Breast epithelium (tissue), 4 donors: ENCODE measurements around the gene USH1C. TPM values are rescaled to one million over a fixed set of nuclear protein-coding genes. Genes with fewer than 3 reads are reported as not detected.
A peak's percentile ranks its signal among the peaks of the same experiment; 100 is the strongest.

ENCODE experiments used
- DNase-seq, 2 donors: peaks; one replicate each; pipeline ENCODE4 v3.0.0-alpha.2; 2019; ENCODE audit warnings: low spot score in 2 of 2
- H3K27ac ChIP-seq, 2 donors: fragments of 200-600 bp; sonication (generic) in 1 of 2; one replicate each; pipeline ENCODE4 v1.5.1; 2016 to 2019; ENCODE audit warnings: mild to moderate bottlenecking in 1 of 2
- H3K27me3 ChIP-seq, 2 donors: fragments of 200-600 bp; sonication (generic) in 1 of 2; one replicate each; pipeline versions ENCODE4 v1.5.1 to v1.6.0; 2017 to 2019; ENCODE audit warnings: control low read depth in 1 of 2, mild to moderate bottlenecking in 1 of 2
- H3K36me3 ChIP-seq: fragments of 200-600 bp; one replicate; pipeline ENCODE4 v1.5.1; 2019
- H3K4me1 ChIP-seq, 2 donors: fragments of 200-600 bp; sonication (generic); one replicate each; pipeline ENCODE4 v1.5.1; 2016 to 2019; ENCODE audit warnings: control low read depth in 1 of 2
- H3K4me3 ChIP-seq, 3 donors: fragments of 200-600 bp; sonication (generic); 1 replicate in 2 of 3; 2 replicates in 1 of 3; pipeline ENCODE4 v1.5.1; 2016 to 2019; ENCODE audit warnings: mild to moderate bottlenecking in 3 of 3, moderate library complexity in 2 of 3
- H3K9me3 ChIP-seq, 2 donors: fragments of 200-600 bp; sonication (generic) in 1 of 2; one replicate each; pipeline ENCODE4 v1.5.1; 2016 to 2019; ENCODE audit warnings: control low read depth in 1 of 2
- CTCF ChIP-seq, 3 donors: fragments of 450-650 bp; IDR thresholded peaks; one replicate each; pipeline ENCODE4 v1.5.1; 2016 to 2017; ENCODE audit warnings: antibody characterized with exemption in 3 of 3, mild to moderate bottlenecking in 3 of 3, moderate library complexity in 3 of 3
- POLR2A ChIP-seq: fragments of 450-650 bp; IDR thresholded peaks from one replicate; pipeline ENCODE4 v1.6.1; 2016; ENCODE audit warnings: antibody characterized with exemption, mild to moderate bottlenecking, moderate library complexity
- POLR2AphosphoS5 ChIP-seq, 3 donors: sonication (generic); formaldehyde crosslinking; IDR thresholded peaks; one replicate each; pipeline ENCODE4 v1.6.1; 2017; ENCODE audit warnings: antibody characterized with exemption in 3 of 3
- intact Hi-C: fragments of 100-400 bp; cut with DNase I; formaldehyde crosslinking; loops from one replicate; pipeline ENCODE4 v1.15.1; 2023; ENCODE audit warnings: low total_unique reads
- total RNA-seq, 3 donors: library from RNA; depleted of rRNA; stranded (reverse); fragments of >200 nt; gene quantifications; one replicate each; pipeline ENCODE4 v1.1.0, GENCODE V29; 2016

Gene USH1C
- total RNA-seq, 3 donors from 2014 or later = 0.66 TPM; not detected in 2

- peaks cover 0 to 5% of the 10 kb centered on the region in 2 donors for H3K27me3 ChIP-seq
- peak in 1 of 2 donors; percentile 14 for DNase-seq
- H3K4me3 ChIP-seq = no peak overlapping the region
- H3K27ac ChIP-seq = no peak overlapping the region
- no peak for TF ChIP-seq POLR2A
- no peak for TF ChIP-seq POLR2AphosphoS5 (IDR thresholded peaks at IDR 0.05)
- no peak for TF ChIP-seq CTCF (IDR thresholded peaks at IDR 0.05)
- H3K9me3 ChIP-seq = no peaks in the 10 kb centered on the region
- intact Hi-C loops = no loop called here
- H3K4me1 ChIP-seq = no peaks in the 10 kb centered on the region
- H3K36me3 ChIP-seq = no peaks in the 10 kb centered on the region
These were observed 16.8 kb upstream of the USH1C start for GRCh38 chr11:17561111-17561415.

- H3K4me1 ChIP-seq = no peaks in the 10 kb centered on the region
- intact Hi-C loops = no loop called here
- DNase-seq = peak in 1 of 2 donors; percentile 22
- no peaks in the 10 kb centered on the region for H3K36me3 ChIP-seq
- H3K9me3 ChIP-seq = no peaks in the 10 kb centered on the region
- H3K27ac ChIP-seq = no peak overlapping the region
- no peak overlapping the region for H3K4me3 ChIP-seq
- peaks cover 0 to 5% of the 10 kb centered on the region in 2 donors for H3K27me3 ChIP-seq
- no peak for TF ChIP-seq CTCF (IDR thresholded peaks at IDR 0.05)
- no peak for TF ChIP-seq POLR2A
- no peak for TF ChIP-seq POLR2AphosphoS5 (IDR thresholded peaks at IDR 0.05)
These were observed 16.3 kb upstream of the USH1C start for GRCh38 chr11:17560281-17561110.

- Histone ChIP-seq H3K27ac (no peak overlapping the region), H3K9me3 (no peaks in the 10 kb centered on the region), H3K4me3 (no peak overlapping the region), H3K36me3 (no peaks in the 10 kb centered on the region), H3K4me1 (no peaks in the 10 kb centered on the region), H3K27me3 (peaks cover 0 to 5% of the 10 kb centered on the region in 2 donors)
- no peak for TF ChIP-seq CTCF (IDR thresholded peaks at IDR 0.05)
- no peak for TF ChIP-seq POLR2AphosphoS5 (IDR thresholded peaks at IDR 0.05)
- no peak for TF ChIP-seq POLR2A
- intact Hi-C loops = no loop called here
- DNase-seq = peak in 1 of 2 donors; percentile 22
These were observed 15.3 kb upstream of the USH1C start for GRCh38 chr11:17559341-17560087.

GRCh38 chr11:17558916-17559315, 14.7 kb upstream of the USH1C start:
- no peaks in the 10 kb centered on the region for H3K4me1 ChIP-seq
- no peaks in the 10 kb centered on the region for H3K9me3 ChIP-seq
- peak in 1 of 2 donors; percentile 24 for DNase-seq
- no peak for TF ChIP-seq POLR2A
- H3K27me3 ChIP-seq = peaks cover 0 to 5% of the 10 kb centered on the region in 2 donors
- no peaks in the 10 kb centered on the region for H3K36me3 ChIP-seq
- no peak overlapping the region for H3K27ac ChIP-seq
- no peak overlapping the region for H3K4me3 ChIP-seq
- intact Hi-C loops = no loop called here

- Histone ChIP-seq H3K4me3 (no peak overlapping the region), H3K9me3 (no peaks in the 10 kb centered on the region), H3K27me3 (peaks cover 0 to 5% of the 10 kb centered on the region in 2 donors), H3K4me1 (no peaks in the 10 kb centered on the region), H3K36me3 (no peaks in the 10 kb centered on the region), H3K27ac (no peak overlapping the region)
- TF ChIP-seq CTCF (IDR thresholded peaks at IDR 0.05) (no peak), POLR2A (no peak), POLR2AphosphoS5 (IDR thresholded peaks at IDR 0.05) (no peak)
- DNase-seq = peak in 1 of 2 donors; percentile 35
- intact Hi-C loops = no loop called here
These were observed 14.0 kb upstream of the USH1C start for GRCh38 chr11:17558025-17558780.
